ENCODE results near the gene RNF212. TPM values are rescaled to one million over a fixed set of nuclear protein-coding genes. Genes with fewer than 3 reads are reported as not detected.
A peak's percentile ranks its signal among the peaks of the same experiment; 100 is the strongest.

The RNF212 gene
- total and polyA plus RNA-seq, 2 of the 13 experiments (the other 11 are each of a cell fraction or from before 2014, with no cell fraction given) = not detected

GRCh38 chr4:1043651-1044468, 69.5 kb downstream of the RNF212 start (continued):
- TF ChIP-seq, protein P1, sequence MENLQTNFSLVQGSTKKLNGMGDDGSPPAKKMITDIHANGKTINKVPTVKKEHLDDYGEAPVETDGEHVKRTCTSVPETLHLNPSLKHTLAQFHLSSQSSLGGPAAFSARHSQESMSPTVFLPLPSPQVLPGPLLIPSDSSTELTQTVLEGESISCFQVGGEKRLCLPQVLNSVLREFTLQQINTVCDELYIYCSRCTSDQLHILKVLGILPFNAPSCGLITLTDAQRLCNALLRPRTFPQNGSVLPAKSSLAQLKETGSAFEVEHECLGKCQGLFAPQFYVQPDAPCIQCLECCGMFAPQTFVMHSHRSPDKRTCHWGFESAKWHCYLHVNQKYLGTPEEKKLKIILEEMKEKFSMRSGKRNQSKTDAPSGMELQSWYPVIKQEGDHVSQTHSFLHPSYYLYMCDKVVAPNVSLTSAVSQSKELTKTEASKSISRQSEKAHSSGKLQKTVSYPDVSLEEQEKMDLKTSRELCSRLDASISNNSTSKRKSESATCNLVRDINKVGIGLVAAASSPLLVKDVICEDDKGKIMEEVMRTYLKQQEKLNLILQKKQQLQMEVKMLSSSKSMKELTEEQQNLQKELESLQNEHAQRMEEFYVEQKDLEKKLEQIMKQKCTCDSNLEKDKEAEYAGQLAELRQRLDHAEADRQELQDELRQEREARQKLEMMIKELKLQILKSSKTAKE (CRISPR knock-in tag; IDR thresholded peaks at IDR 0.05; ENCODE audit: borderline replicate concordance) = no peak; the same call in 1 of the 2 replicates
- no peak for TF ChIP-seq CSRNP2 (CRISPR knock-in tag; conservative IDR thresholded peaks at IDR 0.05; ENCODE audit: low read depth)
- 0 out of 2 replicates have a peak, but pooled peaks have one; percentile 43 for TF ChIP-seq ZNF350 (CRISPR knock-in tag; IDR thresholded peaks at IDR 0.05; ENCODE audit: borderline replicate concordance, low read depth)
- peak; percentile 76 for TF ChIP-seq FOXA3 (CRISPR knock-in tag; IDR thresholded peaks at IDR 0.05)
- TF ChIP-seq, protein P2, sequence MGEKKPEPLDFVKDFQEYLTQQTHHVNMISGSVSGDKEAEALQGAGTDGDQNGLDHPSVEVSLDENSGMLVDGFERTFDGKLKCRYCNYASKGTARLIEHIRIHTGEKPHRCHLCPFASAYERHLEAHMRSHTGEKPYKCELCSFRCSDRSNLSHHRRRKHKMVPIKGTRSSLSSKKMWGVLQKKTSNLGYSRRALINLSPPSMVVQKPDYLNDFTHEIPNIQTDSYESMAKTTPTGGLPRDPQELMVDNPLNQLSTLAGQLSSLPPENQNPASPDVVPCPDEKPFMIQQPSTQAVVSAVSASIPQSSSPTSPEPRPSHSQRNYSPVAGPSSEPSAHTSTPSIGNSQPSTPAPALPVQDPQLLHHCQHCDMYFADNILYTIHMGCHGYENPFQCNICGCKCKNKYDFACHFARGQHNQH (CRISPR knock-in tag; IDR thresholded peaks at IDR 0.05) = 0 out of 2 replicates have a peak, but pooled peaks have one; percentile 34
- no peak for TF ChIP-seq ZNF629 (CRISPR knock-in tag; conservative IDR thresholded peaks at IDR 0.05)
- no peak for TF ChIP-seq ZNF773 (CRISPR knock-in tag; IDR thresholded peaks at IDR 0.05; ENCODE audit: borderline replicate concordance)
- no peak for TF ChIP-seq CREBL2 (CRISPR knock-in tag; IDR thresholded peaks at IDR 0.05; ENCODE audit: borderline replicate concordance)
- TF ChIP-seq ZNF749 (CRISPR knock-in tag; IDR thresholded peaks at IDR 0.05; ENCODE audit: borderline replicate concordance) = no peak
- peak; percentile 46; the same call in 1 of the 2 replicates for TF ChIP-seq TFDP1 (CRISPR knock-in tag; IDR thresholded peaks at IDR 0.05; ENCODE audit: borderline replicate concordance)
- no peak for TF ChIP-seq ZSCAN31 (CRISPR knock-in tag; IDR thresholded peaks at IDR 0.05; ENCODE audit: low read depth)
- TF ChIP-seq SRSF9 (IDR thresholded peaks at IDR 0.05; ENCODE audit: borderline replicate concordance, insufficient read depth, low read depth, low read length, poor library complexity, severe bottlenecking) = no peak
- TF ChIP-seq, protein P3, sequence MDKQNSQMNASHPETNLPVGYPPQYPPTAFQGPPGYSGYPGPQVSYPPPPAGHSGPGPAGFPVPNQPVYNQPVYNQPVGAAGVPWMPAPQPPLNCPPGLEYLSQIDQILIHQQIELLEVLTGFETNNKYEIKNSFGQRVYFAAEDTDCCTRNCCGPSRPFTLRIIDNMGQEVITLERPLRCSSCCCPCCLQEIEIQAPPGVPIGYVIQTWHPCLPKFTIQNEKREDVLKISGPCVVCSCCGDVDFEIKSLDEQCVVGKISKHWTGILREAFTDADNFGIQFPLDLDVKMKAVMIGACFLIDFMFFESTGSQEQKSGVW (CRISPR knock-in tag; IDR thresholded peaks at IDR 0.05; ENCODE audit: borderline replicate concordance) = no peak
- TF ChIP-seq MYC (CRISPR knock-in tag; IDR thresholded peaks at IDR 0.05; ENCODE audit: borderline replicate concordance) = peak; percentile 33; the same call in 1 of the 2 replicates
- peak; percentile 54; the same call in 1 of the 2 replicates for TF ChIP-seq NFE2L2 (IDR thresholded peaks at IDR 0.05; ENCODE audit: low read length)
- TF ChIP-seq, protein P4, sequence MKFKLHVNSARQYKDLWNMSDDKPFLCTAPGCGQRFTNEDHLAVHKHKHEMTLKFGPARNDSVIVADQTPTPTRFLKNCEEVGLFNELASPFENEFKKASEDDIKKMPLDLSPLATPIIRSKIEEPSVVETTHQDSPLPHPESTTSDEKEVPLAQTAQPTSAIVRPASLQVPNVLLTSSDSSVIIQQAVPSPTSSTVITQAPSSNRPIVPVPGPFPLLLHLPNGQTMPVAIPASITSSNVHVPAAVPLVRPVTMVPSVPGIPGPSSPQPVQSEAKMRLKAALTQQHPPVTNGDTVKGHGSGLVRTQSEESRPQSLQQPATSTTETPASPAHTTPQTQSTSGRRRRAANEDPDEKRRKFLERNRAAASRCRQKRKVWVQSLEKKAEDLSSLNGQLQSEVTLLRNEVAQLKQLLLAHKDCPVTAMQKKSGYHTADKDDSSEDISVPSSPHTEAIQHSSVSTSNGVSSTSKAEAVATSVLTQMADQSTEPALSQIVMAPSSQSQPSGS (CRISPR knock-in tag; IDR thresholded peaks at IDR 0.05) = 0 out of 2 replicates have a peak, but pooled peaks have one; percentile 20
- TF ChIP-seq ZNF367 (CRISPR knock-in tag; IDR thresholded peaks at IDR 0.05; ENCODE audit: borderline replicate concordance) = no peak
- peak; percentile 51; the same call in 1 of the 2 replicates for TF ChIP-seq RARA (CRISPR knock-in tag; IDR thresholded peaks at IDR 0.05)
- no peak for TF ChIP-seq ZNF605 (CRISPR knock-in tag; IDR thresholded peaks at IDR 0.05)

Measured in HepG2 (cell line).